ENCODE measurements around the gene SELENON.
"Not testable (repeated sequence)": the region's sequence is repeated elsewhere in the genome, so short reads cannot be mapped to it uniquely, and the experiment has no call there.

The SELENON gene

GRCh38 chr1:25829046-25829445 lies 29.1 kb downstream of the SELENON start:
- TF ChIP-seq ZFX (IDR thresholded peaks at IDR 0.05), result no peak
- TF ChIP-seq CTCF (conservative IDR thresholded peaks at IDR 0.05), result no peak
- no peak overlapping the region for H3K27ac ChIP-seq

- TF ChIP-seq ZFX (IDR thresholded peaks at IDR 0.05), result no peak
- no peak for TF ChIP-seq CTCF (conservative IDR thresholded peaks at IDR 0.05)
Measured at GRCh38 chr1:25831569-25832196, 31.7 kb downstream of the SELENON start.

GRCh38 chr1:25832336-25833037 lies 32.5 kb downstream of the SELENON start:
- no peak for TF ChIP-seq CTCF (conservative IDR thresholded peaks at IDR 0.05)
- TF ChIP-seq ZFX (IDR thresholded peaks at IDR 0.05), result no peak
- no peak overlapping the region for H3K27ac ChIP-seq

More at GRCh38 chr1:25831569-25832196, 31.7 kb downstream of the SELENON start:
- H3K27ac ChIP-seq, result no peak overlapping the region

GRCh38 chr1:25833158-25833557 lies 33.2 kb downstream of the SELENON start:
- H3K27ac ChIP-seq, result no peak overlapping the region
- no peak for TF ChIP-seq CTCF (conservative IDR thresholded peaks at IDR 0.05)
- TF ChIP-seq ZFX (IDR thresholded peaks at IDR 0.05), result no peak

- TF ChIP-seq ZFX (IDR thresholded peaks at IDR 0.05), result no peak
- no peak for TF ChIP-seq CTCF (conservative IDR thresholded peaks at IDR 0.05)
- H3K27ac ChIP-seq, result no peak overlapping the region
Measured at GRCh38 chr1:25834894-25835293, 34.9 kb downstream of the SELENON start.

GRCh38 chr1:25836695-25837094 lies 36.7 kb downstream of the SELENON start:
- H3K27ac ChIP-seq, result no peak overlapping the region
- TF ChIP-seq ZFX (IDR thresholded peaks at IDR 0.05), result no peak
- no peak for TF ChIP-seq CTCF (conservative IDR thresholded peaks at IDR 0.05)

- peak; percentile 63 for TF ChIP-seq CTCF (conservative IDR thresholded peaks at IDR 0.05)
- TF ChIP-seq ZFX (IDR thresholded peaks at IDR 0.05), result no peak
Measured at GRCh38 chr1:25837262-25837875, 37.4 kb downstream of the SELENON start.

GRCh38 chr1:25839808-25840207 lies 39.8 kb downstream of the SELENON start:
- H3K27ac ChIP-seq, result not testable (repeated sequence)

More at GRCh38 chr1:25837262-25837875, 37.4 kb downstream of the SELENON start:
- H3K27ac ChIP-seq, result no peak overlapping the region
